Suprapubic skin (tissue), 4 donors: ENCODE measurements around the gene TDRD9.

Experiments used
- POLR2A ChIP-seq, 2 donors: fragments of 450-650 bp; IDR thresholded peaks; one replicate each; pipeline ENCODE4 v1.6.1; 2017; ENCODE audit warnings: antibody characterized with exemption in 2 of 2, mild to moderate bottlenecking in 2 of 2, moderate library complexity in 2 of 2
- POLR2AphosphoS5 ChIP-seq, 3 donors: sonication (generic); formaldehyde crosslinking; IDR thresholded peaks; one replicate each; pipeline ENCODE4 v1.6.1; 2017; ENCODE audit warnings: antibody characterized with exemption in 3 of 3
- TF ChIP-seq, protein P1 (sequence below), 2 donors: fragments of 200-600 bp in 1 of 2; fragments of 450-650 bp in 1 of 2; sonication (generic) in 1 of 2; IDR thresholded peaks; one replicate each; pipeline ENCODE4 v1.5.1; 2016 to 2019; ENCODE audit warnings: antibody characterized with exemption in 2 of 2, mild to moderate bottlenecking in 1 of 2, moderate library complexity in 1 of 2

DNA sequence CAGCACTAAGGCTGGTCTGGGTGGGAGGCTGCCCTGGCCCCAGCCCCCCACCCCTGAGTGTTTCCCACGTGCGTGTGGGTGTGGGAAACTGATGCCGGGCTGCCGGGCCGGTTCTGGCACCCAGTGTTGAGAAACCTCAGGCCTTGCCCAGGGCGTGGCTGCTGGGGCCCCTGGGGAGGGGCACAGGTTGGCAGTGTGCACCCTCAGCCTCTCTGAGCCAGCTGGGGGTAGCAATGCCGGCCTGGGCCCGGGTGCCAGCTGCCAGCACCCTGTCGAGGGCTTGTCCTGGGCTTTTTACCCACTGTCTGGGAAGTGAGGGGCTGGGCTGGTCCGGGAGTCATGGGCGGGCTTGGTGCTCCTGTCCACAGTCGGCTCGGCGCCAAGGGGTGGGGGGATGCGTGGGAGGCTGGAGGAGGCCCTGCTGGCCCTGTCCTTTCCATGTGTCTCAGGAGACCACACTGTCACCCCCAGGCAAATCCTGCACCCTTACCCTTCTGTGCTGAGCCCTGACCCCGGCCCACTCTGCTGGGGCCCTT, 172.9 kb downstream of the TDRD9 start:
- TF ChIP-seq POLR2A (IDR thresholded peaks at IDR 0.05) (no peak), POLR2AphosphoS5 (IDR thresholded peaks at IDR 0.05) (no peak)
- TF ChIP-seq, protein P1, sequence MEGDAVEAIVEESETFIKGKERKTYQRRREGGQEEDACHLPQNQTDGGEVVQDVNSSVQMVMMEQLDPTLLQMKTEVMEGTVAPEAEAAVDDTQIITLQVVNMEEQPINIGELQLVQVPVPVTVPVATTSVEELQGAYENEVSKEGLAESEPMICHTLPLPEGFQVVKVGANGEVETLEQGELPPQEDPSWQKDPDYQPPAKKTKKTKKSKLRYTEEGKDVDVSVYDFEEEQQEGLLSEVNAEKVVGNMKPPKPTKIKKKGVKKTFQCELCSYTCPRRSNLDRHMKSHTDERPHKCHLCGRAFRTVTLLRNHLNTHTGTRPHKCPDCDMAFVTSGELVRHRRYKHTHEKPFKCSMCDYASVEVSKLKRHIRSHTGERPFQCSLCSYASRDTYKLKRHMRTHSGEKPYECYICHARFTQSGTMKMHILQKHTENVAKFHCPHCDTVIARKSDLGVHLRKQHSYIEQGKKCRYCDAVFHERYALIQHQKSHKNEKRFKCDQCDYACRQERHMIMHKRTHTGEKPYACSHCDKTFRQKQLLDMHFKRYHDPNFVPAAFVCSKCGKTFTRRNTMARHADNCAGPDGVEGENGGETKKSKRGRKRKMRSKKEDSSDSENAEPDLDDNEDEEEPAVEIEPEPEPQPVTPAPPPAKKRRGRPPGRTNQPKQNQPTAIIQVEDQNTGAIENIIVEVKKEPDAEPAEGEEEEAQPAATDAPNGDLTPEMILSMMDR (IDR thresholded peaks at IDR 0.05): no peak
